GM12872 (cell line): Measurements from ENCODE around the gene COX4I2.

Experiments
- CTCF ChIP-seq: IDR thresholded peaks from 3 replicates; pipeline ENCODE4 v1.5.1; 2011; ENCODE audit warnings: low read depth, mild to moderate bottlenecking, low read length, moderate library complexity; ENCODE audit not compliant: insufficient read depth

The COX4I2 gene

GRCh38 chr20:31666258-31667042 lies 28.7 kb downstream of the COX4I2 start:
- TF ChIP-seq CTCF = no peak

GRCh38 chr20:31667315-31668285 lies 29.9 kb downstream of the COX4I2 start:
- TF ChIP-seq CTCF = no peak

GRCh38 chr20:31669876-31670275 lies 32.2 kb downstream of the COX4I2 start:
- no peak for TF ChIP-seq CTCF

- TF ChIP-seq CTCF = no peak
These were observed 32.9 kb downstream of the COX4I2 start for GRCh38 chr20:31670371-31671228.

GRCh38 chr20:31671324-31671723 lies 33.6 kb downstream of the COX4I2 start:
- no peak for TF ChIP-seq CTCF

GRCh38 chr20:31673435-31673834 lies 35.7 kb downstream of the COX4I2 start:
- TF ChIP-seq CTCF = no peak
